IMR-90 (cell line): Measurements from ENCODE around the gene BAD. TPM values are rescaled to one million over a fixed set of nuclear protein-coding genes. Genes with fewer than 3 reads are reported as not detected.

Experiments used
- ATAC-seq: fragments of 200-7000 bp; cut with Tn5 transposase; 2 replicates; pipeline ENCODE4 v1.9.1; 2020; ENCODE audit warnings: low read depth, mild to moderate bottlenecking, moderate library complexity
- BruUV-seq: library from RNA; stranded (reverse); fragments of 400-500 nt; replicated peaks from 2 replicates; lab custom pipeline; 2021; lab: Mats Ljungman, UMichigan
- CTCF ChIA-PET: fragments of 300-600 bp; formaldehyde crosslinking; extraction: SDS; loops from one replicate; lab custom pipeline; 2021; ENCODE audit warnings: antibody characterized with exemption; lab: Yijun Ruan, JAX
- POLR2A ChIA-PET: fragments of 300-600 bp; sonication (Branson Sonifier 250); formaldehyde crosslinking; loops from one replicate; lab custom pipeline; 2022; ENCODE audit warnings: antibody characterized with exemption; ENCODE audit not compliant: unreplicated experiment; lab: Charles Lee
- DNase-seq: peaks from one replicate; pipeline ENCODE4 v3.0.0; 2013
- H2AFZ ChIP-seq: replicated peaks from 2 replicates; pipeline ENCODE3; 2013; ENCODE audit warnings: low read length, mild to moderate bottlenecking; ENCODE audit not compliant: poor library complexity
- H2AK5ac ChIP-seq: 2 replicates; pipeline ENCODE4 v1.6.1; 2013; ENCODE audit warnings: low read depth, low read length, inconsistent platforms
- H2AK9ac ChIP-seq: replicated peaks from 2 replicates; pipeline ENCODE3; 2013; ENCODE audit warnings: mild to moderate bottlenecking, low read depth, low read length, moderate library complexity; ENCODE audit not compliant: poor library complexity
- H2BK120ac ChIP-seq: 2 replicates; pipeline ENCODE4 v1.6.1; 2013; ENCODE audit warnings: low read depth, low read length, inconsistent platforms
- H2BK15ac ChIP-seq: 3 replicates; pipeline ENCODE4 v1.6.1; 2013; ENCODE audit warnings: low read depth, low read length, inconsistent platforms
- H2BK20ac ChIP-seq: 2 replicates; pipeline ENCODE4 v1.6.1; 2013; ENCODE audit warnings: low read depth, mild to moderate bottlenecking, inconsistent platforms, low read length, moderate library complexity
- H2BK5ac ChIP-seq: 2 replicates; pipeline ENCODE4 v1.6.1; 2013; ENCODE audit warnings: mild to moderate bottlenecking, low read depth, low read length, inconsistent platforms; ENCODE audit not compliant: poor library complexity, severe bottlenecking
- H3K14ac ChIP-seq: replicated peaks from 2 replicates; pipeline ENCODE4 v1.6.1; 2013; ENCODE audit warnings: low read depth, low read length, inconsistent platforms
- H3K18ac ChIP-seq: 2 replicates; pipeline ENCODE4 v1.6.1; 2013; ENCODE audit warnings: low read depth, low read length, control low read depth
- H3K23ac ChIP-seq: 2 replicates; pipeline ENCODE4 v1.6.1; 2013; ENCODE audit warnings: low read depth, low read length, inconsistent platforms
- H3K27ac ChIP-seq: 2 replicates; pipeline ENCODE4 v1.5.1; 2013; ENCODE audit warnings: mild to moderate bottlenecking, control low read depth, low read length; ENCODE audit not compliant: insufficient read depth
- H3K27me3 ChIP-seq: 2 replicates; pipeline ENCODE4 v1.6.1; 2013; ENCODE audit warnings: low read length; ENCODE audit not compliant: control insufficient read depth, insufficient read depth
- H3K36me3 ChIP-seq: 2 replicates; pipeline ENCODE4 v1.6.1; 2013; ENCODE audit warnings: low read length, mixed read lengths; ENCODE audit not compliant: control insufficient read depth, insufficient read depth
- H3K4ac ChIP-seq: 2 replicates; pipeline ENCODE4 v1.6.1; 2013; ENCODE audit warnings: low read depth, low read length, inconsistent platforms
- H3K4me1 ChIP-seq: 2 replicates; pipeline ENCODE4 v1.6.1; 2013; ENCODE audit warnings: low read length, mixed read lengths; ENCODE audit not compliant: control insufficient read depth, insufficient read depth
- H3K4me2 ChIP-seq: 2 replicates; pipeline ENCODE4 v1.6.1; 2013; ENCODE audit warnings: low read depth, mild to moderate bottlenecking, control low read depth, low read length, moderate library complexity
- H3K4me3 ChIP-seq: 2 replicates; pipeline ENCODE4 v1.5.1; 2013; ENCODE audit warnings: low read depth, mild to moderate bottlenecking, control low read depth, low read length, moderate library complexity; ENCODE audit not compliant: insufficient read depth
- H3K56ac ChIP-seq: 2 replicates; pipeline ENCODE4 v1.6.1; 2013; ENCODE audit warnings: low read length, inconsistent platforms; ENCODE audit not compliant: insufficient read depth; ENCODE audit errors: extremely low read depth
- H3K79me1 ChIP-seq, 2 experiments: 2 replicates each; pipeline ENCODE4 v1.6.1; 2013; ENCODE audit warnings: low read length in 2 of 2, inconsistent platforms in 1 of 2, low read depth in 1 of 2
- H3K9ac ChIP-seq: 2 replicates; pipeline ENCODE4 v1.6.1; 2013; ENCODE audit warnings: low read depth, low read length, control low read depth
- H3K9me1 ChIP-seq: 2 replicates; pipeline ENCODE4 v1.6.1; 2013; ENCODE audit warnings: low read length, inconsistent platforms; ENCODE audit not compliant: insufficient read depth
- H3K9me3 ChIP-seq: 2 replicates; pipeline ENCODE4 v1.6.1; 2013; ENCODE audit warnings: low read length; ENCODE audit not compliant: control insufficient read depth, insufficient read depth
- H4K20me1 ChIP-seq: 2 replicates; pipeline ENCODE4 v1.6.1; 2013; ENCODE audit warnings: low read length, inconsistent platforms; ENCODE audit not compliant: insufficient read depth
- H4K5ac ChIP-seq: 2 replicates; pipeline ENCODE4 v1.6.1; 2013; ENCODE audit warnings: mild to moderate bottlenecking, low read depth, low read length, control low read depth
- H4K8ac ChIP-seq, 2 experiments: 2 replicates each; pipeline ENCODE4 v1.6.1; 2013; ENCODE audit warnings: low read depth in 2 of 2, low read length in 2 of 2, control low read depth in 1 of 2, inconsistent platforms in 1 of 2
- H4K91ac ChIP-seq: 2 replicates; pipeline ENCODE4 v1.6.1; 2013; ENCODE audit warnings: low read depth, low read length, inconsistent platforms; ENCODE audit not compliant: insufficient read depth
- MAZ ChIP-seq: IDR thresholded peaks from 2 replicates; pipeline ENCODE4 v1.6.1; 2012; ENCODE audit warnings: low read depth, mild to moderate bottlenecking, low read length, improper control_type of control experiment, moderate library complexity, borderline replicate concordance
- MXI1 ChIP-seq: IDR thresholded peaks from 2 replicates; pipeline ENCODE4 v1.6.1; 2012; ENCODE audit warnings: low read depth, mild to moderate bottlenecking, low read length, moderate library complexity, borderline replicate concordance
- POLR2A ChIP-seq: IDR thresholded peaks from 2 replicates; pipeline ENCODE4 v1.6.1; 2012; ENCODE audit warnings: mild to moderate bottlenecking, low read depth, low read length
- RCOR1 ChIP-seq: IDR thresholded peaks from 2 replicates; pipeline ENCODE4 v1.6.1; 2012; ENCODE audit warnings: mild to moderate bottlenecking, low read length, improper control_type of control experiment; ENCODE audit not compliant: insufficient replicate concordance
- SMC3 ChIP-seq: fragments of 150-350 bp; IDR thresholded peaks from 2 replicates; pipeline ENCODE4 v1.6.1; 2016; ENCODE audit warnings: low read depth, mild to moderate bottlenecking, antibody characterized with exemption, low read length, moderate library complexity
- WGBS, 2 experiments: methylation state at CpG; one replicate each; pipeline versions ENCODE4 v1.1.5 to v1.1.7; 2013; ENCODE audit warnings: missing lambda C conversion rate in 2 of 2; ENCODE audit not compliant: insufficient read length in 1 of 2; ENCODE audit errors: extremely low coverage in 2 of 2; 5-methylcytosine and 5-hydroxymethylcytosine counted together
- dilution Hi-C: fragments of 300-500 bp; cut with HindIII; formaldehyde crosslinking; loops from one replicate; pipeline ENCODE4 v1.14.3; 2018; ENCODE audit warnings: low sequenced_read_pairs; ENCODE audit not compliant: unreplicated experiment
- in situ Hi-C: fragments of 300-500 bp; cut with MboI; formaldehyde crosslinking; loops from 3 replicates; pipeline ENCODE4 v1.14.3; 2019; ENCODE audit warnings: low sequenced_read_pairs, inconsistent platforms, mixed read lengths
- intact Hi-C: fragments of 100-400 bp; cut with micrococcal nuclease; formaldehyde crosslinking; loops from 2 replicates; pipeline ENCODE4 v1.10.0; 2022
- polyA plus RNA-seq, 3 experiments: library from polyadenylated mRNA; depleted of rRNA; stranded (reverse); fragments of >200 nt; gene quantifications; 2 replicates each; pipeline ENCODE4 v1.2.3, GENCODE V29; 2012; ENCODE audit warnings: low replicate concordance in 1 of 3
- total RNA-seq: library from RNA; depleted of rRNA; stranded (reverse); fragments of >200 nt; gene quantifications from 2 replicates; pipeline ENCODE4 v1.2.3, GENCODE V29; 2012

Gene BAD
- total and polyA plus RNA-seq, 2 of the 4 experiments (the other 2 are of a cell fraction), result 30.3 to 68.0 TPM

GRCh38 chr11:64227405-64227956, 57.0 kb downstream of the BAD start:
- intact Hi-C loops, result no loop called here
- no TSS peak for BruUV-seq

More at GRCh38 chr11:64227405-64227956, 57.0 kb downstream of the BAD start:
- no peak overlapping the region for H2BK5ac ChIP-seq
- peak overlapping the region; percentile 92; the same call in 1 of the 2 replicates for H3K4ac ChIP-seq
- H3K27ac ChIP-seq, result no peak overlapping the region; the same call in 1 of the 2 replicates
- H2AK9ac ChIP-seq, result peak overlapping the region; percentile 89
- DNase-seq (no peak), ATAC-seq (no peak)
- H3K4me3 ChIP-seq, result no peak overlapping the region
- peak overlapping the region; percentile 99 for H2AFZ ChIP-seq
- peak overlapping the region; percentile 4; the same call in 1 of the 2 replicates for H4K91ac ChIP-seq
- H3K14ac ChIP-seq, result peak overlapping the region; percentile 88
- in situ Hi-C loops (no loop called here), dilution Hi-C loops (no loop called here)
- ChIA-PET CTCF (no interaction called here), POLR2A (no interaction called here)
- no peaks in the 10 kb centered on the region for H3K9me3 ChIP-seq
- peaks cover 20% of the 10 kb centered on the region for H3K4me1 ChIP-seq
- H3K79me1 ChIP-seq, result peaks cover 26 to 72% of the 10 kb centered on the region in 2 experiments
- peaks cover 19% of the 10 kb centered on the region for H3K9me1 ChIP-seq
- no peak overlapping the region for H2BK15ac ChIP-seq
- H4K20me1 ChIP-seq, result no peaks in the 10 kb centered on the region; the same call in 1 of the 2 replicates
- H3K56ac ChIP-seq, result no peak overlapping the region; the same call in 1 of the 2 replicates
- peak overlapping the region; percentile 19; the same call in 1 of the 2 replicates for H4K5ac ChIP-seq
- no peak overlapping the region for H4K8ac ChIP-seq
- peak overlapping the region; percentile 94 for H2AK5ac ChIP-seq
- no peak overlapping the region for H2BK120ac ChIP-seq
- peaks cover 5% of the 10 kb centered on the region for H3K36me3 ChIP-seq
- no peak overlapping the region for H2BK20ac ChIP-seq
- H3K9ac ChIP-seq, result peak overlapping the region; percentile 62; the same call in 1 of the 2 replicates
- H3K18ac ChIP-seq, result no peak overlapping the region
- H3K4me2 ChIP-seq, result peak overlapping the region; percentile 94
- no peak for TF ChIP-seq MXI1
- no peak for TF ChIP-seq SMC3
- no peak for TF ChIP-seq RCOR1
- TF ChIP-seq MAZ, result no peak
- TF ChIP-seq POLR2A, result no peak
- no peaks in the 10 kb centered on the region for H3K27me3 ChIP-seq
- no CpG with 5 or more reads among the region's 3 CpGs for WGBS, 2 experiments
- peak overlapping the region; percentile 23 for H3K23ac ChIP-seq
